ENCODE data around the gene MSANTD1. TPM values are rescaled to one million over a fixed set of nuclear protein-coding genes. Genes with fewer than 3 reads are reported as not detected.

The MSANTD1 gene
- total RNA-seq, 2 experiments from 2014 or later = 0.24 to 0.37 TPM

DNA sequence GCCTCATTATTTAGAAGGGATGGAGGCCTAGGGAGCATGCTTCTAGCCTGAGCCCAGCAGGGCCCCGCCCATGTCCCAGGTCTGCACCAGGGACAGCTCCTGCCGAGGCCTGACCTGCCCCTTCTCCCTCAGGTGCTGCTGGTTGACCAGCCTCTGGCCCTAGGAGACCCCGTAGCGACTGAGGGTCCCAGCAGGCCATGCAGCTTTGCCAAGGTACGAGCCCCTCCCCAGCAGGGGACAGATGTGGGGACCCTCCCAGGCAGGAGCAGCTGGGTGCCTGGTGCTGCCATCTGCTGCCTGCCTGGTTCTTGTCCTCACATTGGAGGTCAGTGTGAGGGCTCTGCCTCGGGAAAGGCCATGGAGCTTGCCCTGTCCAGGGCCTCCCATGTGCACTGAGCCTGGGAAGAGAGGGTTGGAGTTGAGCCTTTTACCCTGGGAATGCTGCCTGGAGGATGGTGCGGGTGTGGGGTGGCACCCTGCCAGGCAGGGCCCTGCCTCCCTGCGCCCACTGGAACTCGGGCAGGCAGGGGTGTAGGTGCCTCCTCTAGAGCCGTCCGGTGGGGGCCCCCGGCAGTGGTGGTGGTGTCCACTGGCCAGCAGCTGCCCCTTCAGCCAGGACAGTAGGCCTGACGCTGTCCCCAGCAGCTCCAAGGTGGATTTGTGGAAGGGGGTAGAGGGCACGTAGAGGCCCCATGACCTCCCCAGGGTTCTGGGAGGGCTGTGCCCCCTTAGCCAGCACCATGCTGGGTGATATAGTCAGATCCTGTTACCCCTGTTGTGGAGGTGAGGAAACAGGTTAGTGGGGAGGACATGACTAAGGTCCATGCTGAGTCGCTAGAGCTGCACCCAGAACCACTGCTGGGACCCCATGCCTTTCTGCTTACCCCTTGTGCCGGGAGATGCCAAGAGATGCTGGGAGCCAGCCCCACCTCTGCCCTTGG is 2.2 kb upstream of the MSANTD1 start:
- no peak for DNase-seq
- no peak overlapping the region for H3K27ac Mint-ChIP-seq
- H3K4me1 Mint-ChIP-seq = peaks cover 9% of the 10 kb centered on the region

DNA sequence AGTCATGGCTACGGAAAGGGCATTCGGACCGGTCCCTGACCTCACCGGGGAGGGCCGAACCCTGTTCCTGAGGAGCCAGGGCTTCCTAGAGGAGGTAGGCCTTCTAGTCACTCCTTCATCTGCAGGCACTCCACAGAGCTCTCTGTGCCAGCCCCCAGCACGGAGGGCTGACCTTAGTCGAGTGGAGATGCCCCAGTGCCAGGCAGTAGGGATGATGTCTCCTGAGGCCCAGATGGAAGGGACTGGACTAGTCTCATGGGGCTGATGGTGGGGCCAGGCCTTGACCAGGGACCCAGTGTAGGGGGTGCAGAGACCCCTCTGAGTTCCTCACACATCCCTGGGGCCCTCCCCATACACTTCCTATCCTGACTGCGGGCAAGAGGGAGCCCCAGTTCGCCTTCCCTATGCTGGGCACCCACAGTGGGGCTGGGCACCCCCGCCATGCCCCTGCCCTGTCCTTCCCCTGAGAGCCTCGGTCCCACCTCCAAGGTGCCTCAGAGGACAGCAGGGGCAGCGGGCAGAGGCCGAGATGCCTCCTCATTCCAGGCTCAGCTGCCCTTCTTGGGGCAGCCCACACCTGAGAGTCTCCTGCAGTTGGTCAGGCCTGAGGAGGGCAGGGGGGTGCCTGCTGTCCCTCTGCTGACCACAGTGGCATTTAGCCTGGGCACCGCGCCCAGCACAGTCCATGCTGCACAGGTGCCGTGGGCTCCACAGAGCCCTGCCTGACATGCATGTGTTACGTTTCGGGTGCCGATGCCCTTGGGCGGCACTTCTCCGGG is 1.4 kb upstream of the MSANTD1 start:
- Mint-ChIP-seq H3K36me3 (no peaks in the 10 kb centered on the region), H3K4me1 (peaks cover 6% of the 10 kb centered on the region), H3K27me3 (no peaks in the 10 kb centered on the region), H3K27ac (no peak overlapping the region), H3K4me3 (no peak overlapping the region), H3K9me3 (no peaks in the 10 kb centered on the region)
- DNase-seq = no peak

More for the DNA sequence above, 2.2 kb upstream of the MSANTD1 start:
- no peak overlapping the region for H3K4me3 Mint-ChIP-seq
- no peaks in the 10 kb centered on the region for H3K27me3 Mint-ChIP-seq
- H3K36me3 Mint-ChIP-seq = no peaks in the 10 kb centered on the region
- H3K9me3 Mint-ChIP-seq = no peaks in the 10 kb centered on the region

DNA sequence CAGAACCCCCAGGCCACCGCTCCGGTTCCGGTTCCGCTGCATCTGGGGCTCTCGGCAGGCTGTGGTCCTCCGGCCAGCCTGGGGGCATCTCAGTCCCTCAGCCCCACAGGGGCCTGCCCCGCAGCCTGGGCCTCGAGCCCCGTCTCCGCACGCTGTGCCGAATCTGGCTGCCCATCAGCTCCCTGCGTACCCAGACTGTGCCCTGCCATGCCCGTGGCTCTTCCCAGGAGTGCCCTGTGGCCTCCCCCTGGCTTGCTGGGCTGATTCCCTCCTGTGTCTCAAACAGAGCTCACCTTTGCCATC is 830 bp upstream of the MSANTD1 start:
- Mint-ChIP-seq H3K4me1 (peaks cover under 1% of the 10 kb centered on the region), H3K9me3 (no peaks in the 10 kb centered on the region), H3K27me3 (no peaks in the 10 kb centered on the region), H3K27ac (no peak overlapping the region), H3K4me3 (no peak overlapping the region), H3K36me3 (no peaks in the 10 kb centered on the region)
- DNase-seq = no peak

DNA sequence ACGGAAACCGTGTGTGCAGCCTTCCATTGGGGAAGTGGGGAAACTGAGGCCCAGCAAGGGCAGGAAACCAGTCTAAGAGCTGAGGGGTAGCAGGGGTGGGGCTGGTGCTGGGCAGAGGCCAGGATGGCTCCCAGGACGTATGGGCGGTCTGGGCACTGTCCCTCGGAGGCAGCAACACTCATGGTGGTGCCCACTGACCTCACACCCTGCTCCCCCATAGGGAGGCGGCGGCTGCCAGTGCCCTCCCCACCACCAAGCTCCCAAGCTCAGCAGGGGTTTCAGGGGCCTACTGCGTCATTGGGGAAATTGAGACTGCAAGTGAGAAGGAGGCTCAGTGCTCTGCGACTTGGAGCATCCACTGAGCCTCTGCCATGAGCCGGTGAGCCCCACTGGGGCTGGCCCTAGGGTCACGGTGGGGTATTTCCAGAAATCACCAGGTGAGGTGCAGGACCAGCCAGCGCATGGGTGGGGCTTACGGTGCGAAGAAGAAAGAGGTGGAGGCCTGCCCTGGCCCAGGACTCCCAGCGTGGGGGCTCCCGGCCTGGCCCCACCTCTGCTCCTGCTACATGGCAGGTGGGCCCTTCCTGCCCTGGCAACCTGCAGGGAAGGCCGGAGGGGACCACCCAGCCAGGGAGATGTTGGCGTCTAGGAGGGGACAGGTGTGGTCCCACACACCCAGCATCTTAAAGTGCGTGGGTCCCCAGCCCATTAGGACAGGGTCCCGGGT is 915 bp downstream of the MSANTD1 start:
- H3K36me3 Mint-ChIP-seq = no peaks in the 10 kb centered on the region
- H3K4me1 Mint-ChIP-seq = no peaks in the 10 kb centered on the region
- no peaks in the 10 kb centered on the region for H3K27me3 Mint-ChIP-seq
- no peak for DNase-seq
- H3K27ac Mint-ChIP-seq = no peak overlapping the region
- no peak overlapping the region for H3K4me3 Mint-ChIP-seq
- H3K9me3 Mint-ChIP-seq = no peaks in the 10 kb centered on the region

DNA sequence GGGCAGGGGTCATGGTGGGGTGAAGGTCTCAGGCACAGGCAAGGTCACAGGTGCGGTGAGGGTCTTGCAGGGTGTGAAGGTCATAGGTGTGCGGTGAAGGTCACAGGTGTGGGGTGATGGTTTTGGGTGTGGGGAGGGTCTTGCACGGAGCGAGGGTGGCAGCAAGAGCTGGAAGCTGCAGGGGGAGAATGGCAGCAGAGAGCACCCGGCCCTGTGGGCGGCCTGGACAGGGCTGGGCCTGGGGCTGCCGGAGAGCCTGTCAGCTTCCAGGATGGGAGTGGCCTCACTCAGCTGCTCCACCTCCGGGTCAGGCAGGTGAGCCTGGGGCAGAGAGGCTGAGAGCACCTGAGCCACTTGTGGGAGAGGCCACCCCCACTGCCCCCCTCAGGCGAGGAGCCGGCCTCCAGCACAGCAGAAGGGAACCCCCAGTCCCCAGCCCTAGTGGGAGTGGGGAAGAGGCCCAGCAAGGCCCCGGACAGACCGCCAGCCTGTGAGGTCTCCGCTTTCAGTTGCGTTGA is 1.5 kb downstream of the MSANTD1 start:
- Mint-ChIP-seq H3K4me1 (no peaks in the 10 kb centered on the region), H3K4me3 (no peak overlapping the region), H3K9me3 (no peaks in the 10 kb centered on the region), H3K27ac (no peak overlapping the region), H3K27me3 (no peaks in the 10 kb centered on the region), H3K36me3 (no peaks in the 10 kb centered on the region)
- DNase-seq = no peak

DNA sequence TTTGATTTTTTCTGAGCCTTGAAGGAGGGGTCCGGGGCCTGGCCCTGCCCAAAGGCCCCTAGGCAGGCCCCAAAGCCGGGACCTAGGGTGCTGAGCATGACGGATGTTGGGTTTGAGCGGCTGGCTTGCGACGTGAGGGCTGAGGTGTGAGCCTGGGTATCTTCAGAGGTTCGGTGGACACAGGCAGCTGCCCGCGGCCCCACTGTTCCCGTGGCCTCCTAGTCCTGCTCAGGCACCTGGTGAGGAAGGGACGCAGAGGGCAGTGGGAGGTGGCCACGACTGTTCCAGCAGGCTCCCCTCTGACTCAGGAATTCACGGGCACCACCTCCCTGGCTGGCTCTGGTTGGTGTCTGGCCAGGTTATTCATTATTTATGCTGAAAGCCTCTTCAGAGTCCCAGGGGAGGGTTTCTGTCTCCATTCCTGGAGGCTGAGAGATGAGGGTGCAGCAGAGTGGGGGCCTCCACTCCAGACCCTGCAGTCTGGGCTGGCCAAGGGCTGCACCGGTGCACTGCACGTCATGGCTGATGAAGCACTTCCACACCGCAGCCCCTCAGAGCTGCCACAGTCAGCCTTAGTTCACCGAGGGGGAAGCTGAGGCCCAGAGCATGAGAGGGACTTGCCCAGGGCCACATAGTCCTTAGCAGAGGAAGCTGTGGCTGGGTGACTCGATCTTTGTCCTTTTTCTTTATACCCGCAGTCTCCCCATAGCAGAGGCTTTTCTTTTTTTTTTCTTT is 2.2 kb downstream of the MSANTD1 start:
- H3K4me1 Mint-ChIP-seq = no peaks in the 10 kb centered on the region
- H3K27me3 Mint-ChIP-seq = no peaks in the 10 kb centered on the region
- H3K4me3 Mint-ChIP-seq = no peak overlapping the region
- DNase-seq = no peak
- no peaks in the 10 kb centered on the region for H3K9me3 Mint-ChIP-seq
- H3K27ac Mint-ChIP-seq = no peak overlapping the region
- no peaks in the 10 kb centered on the region for H3K36me3 Mint-ChIP-seq

DNA sequence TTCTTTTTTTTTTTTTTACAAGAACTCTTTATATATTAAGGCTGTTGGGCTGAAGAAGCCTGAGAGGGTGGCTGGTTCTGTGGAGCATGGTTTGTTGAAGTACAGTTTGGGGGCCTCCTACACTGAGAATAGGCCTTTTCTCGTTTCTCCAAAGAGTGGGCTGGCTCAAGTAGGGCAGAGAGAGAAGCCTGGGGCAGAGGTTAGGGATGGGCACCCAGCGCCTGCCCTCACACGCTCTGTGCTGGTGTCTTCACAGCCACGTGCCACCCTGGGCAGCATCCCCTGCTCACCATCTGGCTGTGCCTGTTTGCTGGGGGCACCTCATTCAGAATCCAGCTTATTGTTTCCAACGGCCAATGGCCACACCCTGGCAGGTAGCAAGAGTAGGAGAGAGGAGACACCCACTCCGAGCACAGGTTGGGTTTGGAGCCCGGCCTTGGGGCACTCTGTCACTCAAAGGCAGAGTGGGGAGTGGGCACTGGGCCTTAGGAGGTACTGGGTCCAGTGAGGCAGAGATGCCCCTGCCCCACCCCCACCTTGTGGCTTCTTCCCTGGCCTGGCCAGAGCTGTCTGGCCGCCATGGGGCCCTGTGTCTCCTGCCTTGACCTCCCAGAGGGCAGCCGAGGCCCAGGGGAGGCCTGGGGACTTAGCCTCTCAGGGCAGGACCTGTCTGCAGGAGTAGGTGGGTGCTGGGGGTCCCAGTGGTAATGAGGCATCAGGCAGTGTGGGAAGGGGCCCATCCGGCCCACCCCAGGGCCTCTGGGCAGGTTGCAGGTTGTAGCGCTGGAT is 2.9 kb downstream of the MSANTD1 start:
- Mint-ChIP-seq H3K4me3 (no peak overlapping the region), H3K27me3 (no peaks in the 10 kb centered on the region), H3K9me3 (no peaks in the 10 kb centered on the region), H3K4me1 (no peaks in the 10 kb centered on the region), H3K27ac (no peak overlapping the region), H3K36me3 (no peaks in the 10 kb centered on the region)
- no peak for DNase-seq

DNA sequence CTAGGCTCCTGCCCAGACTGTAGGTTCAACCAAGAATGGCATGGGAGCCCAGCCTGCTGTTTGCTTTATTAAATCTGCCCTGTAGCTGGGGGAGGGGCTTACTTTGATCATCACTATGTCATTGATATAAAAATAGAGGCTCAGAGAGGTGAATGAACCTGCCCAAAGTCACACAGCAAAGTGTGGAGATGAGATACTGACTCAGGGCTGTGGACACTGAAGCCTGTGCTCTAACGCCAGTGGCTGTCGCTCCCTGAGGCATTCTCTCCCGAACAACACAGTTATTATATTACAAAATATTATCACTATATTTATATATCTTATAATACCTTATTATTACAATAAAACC is 3.5 kb downstream of the MSANTD1 start:
- Mint-ChIP-seq H3K27ac (no peak overlapping the region), H3K9me3 (no peaks in the 10 kb centered on the region)

DNA sequence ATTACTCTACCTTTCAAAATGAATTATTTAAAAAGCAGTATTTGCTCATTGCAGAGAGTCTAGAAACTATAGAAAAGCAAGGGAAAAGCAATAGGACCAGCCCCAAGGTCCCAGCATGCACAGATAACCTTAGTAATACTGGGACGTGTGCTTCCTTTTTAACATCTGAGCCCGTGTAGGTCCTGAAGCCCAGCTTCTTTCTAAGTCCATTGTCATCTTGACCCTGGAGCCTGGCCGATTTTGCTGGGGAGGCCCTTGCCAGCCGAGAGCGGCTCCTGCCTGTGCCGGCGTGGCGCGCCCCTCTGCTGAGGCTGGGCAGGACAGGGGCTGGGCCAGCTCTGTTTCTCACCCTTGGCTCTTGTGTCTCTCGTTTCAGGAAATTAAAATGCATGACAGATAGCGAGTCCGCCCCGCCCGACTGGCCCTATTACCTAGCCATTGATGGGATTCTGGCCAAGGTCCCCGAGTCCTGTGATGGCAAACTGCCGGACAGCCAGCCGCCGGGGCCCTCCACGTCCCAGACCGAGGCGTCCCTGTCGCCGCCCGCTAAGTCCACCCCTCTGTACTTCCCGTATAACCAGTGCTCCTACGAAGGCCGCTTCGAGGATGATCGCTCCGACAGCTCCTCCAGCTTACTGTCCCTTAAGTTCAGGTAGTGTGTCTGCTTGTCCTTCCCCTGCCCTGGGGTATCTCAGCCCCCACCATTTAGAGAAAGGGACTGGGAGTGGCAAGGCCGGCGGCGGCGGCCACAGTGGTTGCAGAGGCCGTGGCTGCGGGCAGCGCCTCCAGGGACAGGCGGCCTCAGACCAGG is 4.1 kb downstream of the MSANTD1 start:
- no peaks in the 10 kb centered on the region for H3K36me3 Mint-ChIP-seq
- no peak overlapping the region for H3K4me3 Mint-ChIP-seq
- no peak for DNase-seq
- H3K27me3 Mint-ChIP-seq = no peaks in the 10 kb centered on the region
- H3K4me1 Mint-ChIP-seq = no peaks in the 10 kb centered on the region
- H3K27ac Mint-ChIP-seq = no peak overlapping the region
- no peaks in the 10 kb centered on the region for H3K9me3 Mint-ChIP-seq

More for the DNA sequence above, 3.5 kb downstream of the MSANTD1 start:
- Mint-ChIP-seq H3K4me3 (no peak overlapping the region), H3K27me3 (no peaks in the 10 kb centered on the region), H3K4me1 (no peaks in the 10 kb centered on the region), H3K36me3 (no peaks in the 10 kb centered on the region)
- no peak for DNase-seq

DNA sequence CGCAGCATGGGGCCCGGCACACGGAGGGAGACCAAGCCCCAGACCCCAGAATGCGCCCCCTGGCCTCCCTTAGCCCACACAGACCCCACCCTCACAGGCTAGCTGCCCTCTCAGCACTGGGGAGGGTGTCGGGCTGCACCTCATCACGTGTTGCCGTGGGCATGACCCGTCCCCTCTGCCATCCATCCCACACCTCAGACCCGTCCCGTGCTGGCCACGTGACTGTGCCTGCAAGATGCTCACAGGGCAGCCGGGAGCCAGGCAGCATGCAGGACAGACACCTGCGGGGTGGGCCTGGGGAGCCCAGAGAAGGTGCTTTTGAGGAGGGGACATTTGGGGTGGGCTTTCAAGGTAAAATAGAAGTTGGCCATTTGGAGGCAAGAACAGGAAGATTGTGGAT is 4.8 kb downstream of the MSANTD1 start:
- Mint-ChIP-seq H3K36me3 (no peaks in the 10 kb centered on the region), H3K9me3 (no peaks in the 10 kb centered on the region), H3K27me3 (no peaks in the 10 kb centered on the region), H3K27ac (no peak overlapping the region), H3K4me1 (no peaks in the 10 kb centered on the region), H3K4me3 (no peak overlapping the region)
- no peak for DNase-seq

DNA sequence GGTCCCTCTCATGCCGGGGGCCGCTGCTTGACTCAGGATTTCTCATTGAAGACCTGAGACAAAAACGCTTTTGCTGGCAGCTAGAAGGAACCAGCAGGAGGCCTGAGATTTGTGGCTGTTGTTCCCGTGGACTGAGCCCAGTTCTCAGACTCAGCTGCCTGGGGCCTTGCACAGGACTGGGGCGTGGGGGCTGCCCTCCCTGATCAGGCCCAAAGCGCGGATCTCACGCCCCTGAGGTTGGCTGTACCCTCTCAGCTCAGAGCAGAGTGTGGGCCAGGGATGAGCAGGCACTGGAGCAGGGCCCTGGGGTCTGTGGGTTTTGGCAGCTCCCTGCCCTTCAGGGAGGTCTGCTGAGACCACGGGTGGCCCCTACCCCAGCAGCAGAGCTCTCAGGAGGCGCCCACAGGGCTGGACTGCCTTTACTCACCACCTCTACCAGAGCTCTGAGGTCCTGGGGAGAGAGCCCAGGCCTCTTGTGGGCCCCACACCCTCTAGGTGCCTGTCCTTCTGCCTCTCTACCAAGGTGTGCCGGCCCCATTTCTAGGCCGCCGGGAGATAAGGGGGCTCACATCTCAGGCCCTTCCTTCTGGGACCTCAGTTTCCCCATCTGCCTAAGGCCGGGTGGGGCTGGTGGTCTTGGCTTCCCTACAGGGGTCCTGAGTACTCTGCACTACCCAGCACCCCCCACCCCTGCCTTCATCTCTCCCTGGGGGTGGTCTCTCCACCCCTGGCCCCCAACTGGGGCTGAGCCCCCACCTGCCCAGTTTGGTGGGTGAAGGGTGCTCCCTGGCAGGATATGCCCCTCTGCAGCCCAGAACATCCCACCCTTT is 5.6 kb downstream of the MSANTD1 start:
- DNase-seq = no peak
- Mint-ChIP-seq H3K9me3 (no peaks in the 10 kb centered on the region), H3K36me3 (no peaks in the 10 kb centered on the region), H3K27ac (no peak overlapping the region), H3K4me1 (no peaks in the 10 kb centered on the region), H3K4me3 (no peak overlapping the region), H3K27me3 (no peaks in the 10 kb centered on the region)

DNA sequence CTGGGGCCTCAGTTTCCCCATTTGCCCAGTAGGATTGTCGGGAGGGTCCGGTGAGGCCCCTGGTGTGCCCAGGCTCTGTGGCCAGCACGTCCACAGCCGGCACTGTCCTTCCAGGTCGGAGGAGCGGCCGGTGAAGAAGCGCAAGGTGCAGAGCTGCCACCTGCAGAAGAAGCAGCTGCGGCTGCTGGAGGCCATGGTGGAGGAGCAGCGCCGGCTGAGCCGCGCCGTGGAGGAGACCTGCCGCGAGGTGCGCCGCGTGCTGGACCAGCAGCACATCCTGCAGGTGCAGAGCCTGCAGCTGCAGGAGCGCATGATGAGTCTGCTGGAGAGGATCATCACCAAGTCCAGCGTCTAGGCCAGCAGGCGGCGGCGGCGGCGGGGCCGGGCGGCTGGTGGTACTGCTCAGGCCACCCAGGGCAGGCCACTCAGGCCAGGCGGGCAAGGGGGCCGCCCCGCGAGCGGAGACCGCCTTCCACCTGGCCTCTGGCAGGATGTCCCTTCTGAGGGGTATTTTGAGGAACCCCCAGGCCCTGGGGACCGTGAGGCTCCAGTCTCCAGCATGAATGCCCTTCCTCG is 6.7 kb downstream of the MSANTD1 start:
- no peaks in the 10 kb centered on the region for H3K9me3 Mint-ChIP-seq
- no peak overlapping the region for H3K27ac Mint-ChIP-seq
- no peak for DNase-seq
- no peak overlapping the region for H3K4me3 Mint-ChIP-seq
- no peaks in the 10 kb centered on the region for H3K4me1 Mint-ChIP-seq
- no peaks in the 10 kb centered on the region for H3K36me3 Mint-ChIP-seq
- H3K27me3 Mint-ChIP-seq = no peaks in the 10 kb centered on the region
